Breast epithelium (tissue), 3 donors: ENCODE measurements around the gene ERC1.

Source experiments
- POLR2AphosphoS5 ChIP-seq, 3 donors: sonication (generic); formaldehyde crosslinking; IDR thresholded peaks; one replicate each; pipeline ENCODE4 v1.6.1; 2017; ENCODE audit warnings: antibody characterized with exemption in 3 of 3
- TF ChIP-seq, protein P1 (sequence below), 3 donors: fragments of 450-650 bp; IDR thresholded peaks; one replicate each; pipeline ENCODE4 v1.5.1; 2016 to 2017; ENCODE audit warnings: antibody characterized with exemption in 3 of 3, mild to moderate bottlenecking in 3 of 3, moderate library complexity in 3 of 3

DNA sequence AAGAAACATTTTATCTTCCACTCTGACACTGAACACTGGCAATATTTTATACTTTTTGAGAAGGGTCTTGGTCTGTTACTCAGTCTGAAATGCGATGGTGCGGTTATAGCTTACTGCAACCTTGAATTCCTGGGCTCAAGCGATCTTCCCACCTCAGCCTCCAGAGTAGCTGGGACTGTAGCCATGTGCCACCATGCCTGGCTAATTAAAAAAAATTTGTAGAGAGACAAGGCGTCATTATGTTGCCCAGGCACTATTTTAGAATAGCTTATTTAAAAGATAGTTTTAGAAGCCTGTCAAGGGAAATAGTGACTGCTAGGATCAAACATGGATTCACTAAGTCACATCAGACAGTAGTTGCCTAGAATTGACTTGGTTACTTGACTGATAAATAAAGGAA, 5.9 kb downstream of the ERC1 start:
- TF ChIP-seq, protein P1, sequence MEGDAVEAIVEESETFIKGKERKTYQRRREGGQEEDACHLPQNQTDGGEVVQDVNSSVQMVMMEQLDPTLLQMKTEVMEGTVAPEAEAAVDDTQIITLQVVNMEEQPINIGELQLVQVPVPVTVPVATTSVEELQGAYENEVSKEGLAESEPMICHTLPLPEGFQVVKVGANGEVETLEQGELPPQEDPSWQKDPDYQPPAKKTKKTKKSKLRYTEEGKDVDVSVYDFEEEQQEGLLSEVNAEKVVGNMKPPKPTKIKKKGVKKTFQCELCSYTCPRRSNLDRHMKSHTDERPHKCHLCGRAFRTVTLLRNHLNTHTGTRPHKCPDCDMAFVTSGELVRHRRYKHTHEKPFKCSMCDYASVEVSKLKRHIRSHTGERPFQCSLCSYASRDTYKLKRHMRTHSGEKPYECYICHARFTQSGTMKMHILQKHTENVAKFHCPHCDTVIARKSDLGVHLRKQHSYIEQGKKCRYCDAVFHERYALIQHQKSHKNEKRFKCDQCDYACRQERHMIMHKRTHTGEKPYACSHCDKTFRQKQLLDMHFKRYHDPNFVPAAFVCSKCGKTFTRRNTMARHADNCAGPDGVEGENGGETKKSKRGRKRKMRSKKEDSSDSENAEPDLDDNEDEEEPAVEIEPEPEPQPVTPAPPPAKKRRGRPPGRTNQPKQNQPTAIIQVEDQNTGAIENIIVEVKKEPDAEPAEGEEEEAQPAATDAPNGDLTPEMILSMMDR (IDR thresholded peaks at IDR 0.05) = no peak
- no peak for TF ChIP-seq POLR2AphosphoS5 (IDR thresholded peaks at IDR 0.05)
